Fibroblast of skin of back (primary cell): Measurements from ENCODE around the gene ACSS3. TPM values are rescaled to one million over a fixed set of nuclear protein-coding genes. Genes with fewer than 3 reads are reported as not detected.
A peak's percentile ranks its signal among the peaks of the same experiment; 100 is the strongest.
"Not testable (repeated sequence)": the region's sequence is repeated elsewhere in the genome, so short reads cannot be mapped to it uniquely, and the experiment has no call there.

ENCODE experiments used
- DNase-seq: peaks from one replicate; pipeline ENCODE4 v3.0.0-alpha.2; 2013
- polyA plus RNA-seq, 2 experiments: library from polyadenylated mRNA; unstranded; fragments of 120-200 nt; gene quantifications; one replicate each; pipeline ENCODE4 v1.2.1, GENCODE V29; 2013; ENCODE audit not compliant: insufficient read length in 2 of 2

The ACSS3 gene, protein sequence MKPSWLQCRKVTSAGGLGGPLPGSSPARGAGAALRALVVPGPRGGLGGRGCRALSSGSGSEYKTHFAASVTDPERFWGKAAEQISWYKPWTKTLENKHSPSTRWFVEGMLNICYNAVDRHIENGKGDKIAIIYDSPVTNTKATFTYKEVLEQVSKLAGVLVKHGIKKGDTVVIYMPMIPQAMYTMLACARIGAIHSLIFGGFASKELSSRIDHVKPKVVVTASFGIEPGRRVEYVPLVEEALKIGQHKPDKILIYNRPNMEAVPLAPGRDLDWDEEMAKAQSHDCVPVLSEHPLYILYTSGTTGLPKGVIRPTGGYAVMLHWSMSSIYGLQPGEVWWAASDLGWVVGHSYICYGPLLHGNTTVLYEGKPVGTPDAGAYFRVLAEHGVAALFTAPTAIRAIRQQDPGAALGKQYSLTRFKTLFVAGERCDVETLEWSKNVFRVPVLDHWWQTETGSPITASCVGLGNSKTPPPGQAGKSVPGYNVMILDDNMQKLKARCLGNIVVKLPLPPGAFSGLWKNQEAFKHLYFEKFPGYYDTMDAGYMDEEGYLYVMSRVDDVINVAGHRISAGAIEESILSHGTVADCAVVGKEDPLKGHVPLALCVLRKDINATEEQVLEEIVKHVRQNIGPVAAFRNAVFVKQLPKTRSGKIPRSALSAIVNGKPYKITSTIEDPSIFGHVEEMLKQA
- 0.78 TPM for polyA plus RNA-seq (2013, experiment 1 of 2; ENCODE audit: insufficient read length)
- polyA plus RNA-seq (2013, experiment 2 of 2; ENCODE audit: insufficient read length) = 0.76 TPM

GRCh38 chr12:81077686-81078441 lies at the start of gene ACSS3:
ACSS3 (plus strand) TSS chr12:81078079; CDS start chr12:81078121, 42 bp downstream.
- peak; percentile 40 for DNase-seq

- no peak for DNase-seq
Measured at GRCh38 chr12:81034926-81035325, 43.0 kb upstream of the ACSS3 start.

GRCh38 chr12:81039231-81039630 lies 38.6 kb upstream of the ACSS3 start:
- no peak for DNase-seq

GRCh38 chr12:81043979-81044740 lies 33.7 kb upstream of the ACSS3 start:
- no peak for DNase-seq

DNA sequence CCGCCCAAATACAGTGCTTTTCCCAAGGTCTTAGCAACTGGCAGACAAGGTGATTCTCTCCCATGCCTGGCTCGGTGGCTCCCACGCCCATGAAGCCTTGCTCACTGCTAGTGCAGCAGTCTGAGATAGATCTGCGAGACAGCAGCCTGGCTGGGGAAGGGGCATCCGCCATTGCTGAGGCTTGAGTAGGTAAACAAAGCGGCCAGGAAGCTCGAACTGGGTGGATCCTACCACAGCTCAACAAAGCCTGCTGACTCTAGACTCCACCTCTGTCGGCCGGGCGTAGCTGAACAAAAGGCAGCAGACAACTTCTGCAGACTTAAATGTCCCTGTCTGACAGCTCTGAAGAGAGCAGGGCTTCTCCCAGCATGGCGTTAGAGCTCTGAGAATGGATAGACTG lies 12.9 kb upstream of the ACSS3 start:
- not testable (repeated sequence) for DNase-seq

DNA sequence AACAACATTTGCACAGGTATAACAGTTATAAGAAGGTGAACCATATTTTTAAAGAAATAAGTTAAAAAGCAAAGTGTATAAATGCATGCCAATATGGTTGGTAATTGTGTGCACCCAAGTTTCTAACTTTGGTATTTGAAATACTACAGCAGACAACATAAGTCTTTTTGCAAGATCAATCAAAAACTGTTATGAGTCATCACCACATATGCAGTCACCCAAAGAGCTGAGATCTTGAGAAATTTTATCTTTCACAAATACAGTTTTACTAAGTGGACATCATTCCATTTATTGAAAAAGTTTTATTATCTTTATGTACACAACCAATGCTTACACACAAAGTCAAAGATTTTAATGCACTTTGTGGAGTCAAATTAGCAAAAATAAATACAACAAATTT lies 7.0 kb upstream of the ACSS3 start:
- no peak for DNase-seq

- no peak for DNase-seq
Measured at GRCh38 chr12:81075539-81075938, 2.3 kb upstream of the ACSS3 start.

DNA sequence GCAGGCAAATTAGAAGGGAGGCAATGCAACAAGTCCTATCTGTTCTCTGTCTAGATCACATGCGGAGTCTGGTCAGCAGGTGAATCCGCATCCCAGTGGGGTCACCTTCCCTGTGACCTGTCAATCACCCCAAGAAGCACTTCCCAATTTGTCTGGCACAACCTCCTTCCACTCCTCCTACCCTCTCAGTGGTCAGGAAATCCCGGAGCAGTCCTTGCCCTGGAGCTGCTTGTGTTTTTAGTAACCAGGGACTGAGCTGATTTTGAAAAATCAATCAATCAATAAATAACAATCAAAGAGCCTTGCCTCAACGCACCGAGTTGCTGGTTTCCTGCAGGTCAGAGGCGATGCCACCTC lies 572 bp upstream of the ACSS3 start:
- DNase-seq = peak; percentile 13

GRCh38 chr12:81078469-81079196 lies 754 bp downstream of the ACSS3 start:
- DNase-seq = peak; percentile 40

- no peak for DNase-seq
Measured at GRCh38 chr12:81079280-81080076, 1.6 kb downstream of the ACSS3 start.

DNA sequence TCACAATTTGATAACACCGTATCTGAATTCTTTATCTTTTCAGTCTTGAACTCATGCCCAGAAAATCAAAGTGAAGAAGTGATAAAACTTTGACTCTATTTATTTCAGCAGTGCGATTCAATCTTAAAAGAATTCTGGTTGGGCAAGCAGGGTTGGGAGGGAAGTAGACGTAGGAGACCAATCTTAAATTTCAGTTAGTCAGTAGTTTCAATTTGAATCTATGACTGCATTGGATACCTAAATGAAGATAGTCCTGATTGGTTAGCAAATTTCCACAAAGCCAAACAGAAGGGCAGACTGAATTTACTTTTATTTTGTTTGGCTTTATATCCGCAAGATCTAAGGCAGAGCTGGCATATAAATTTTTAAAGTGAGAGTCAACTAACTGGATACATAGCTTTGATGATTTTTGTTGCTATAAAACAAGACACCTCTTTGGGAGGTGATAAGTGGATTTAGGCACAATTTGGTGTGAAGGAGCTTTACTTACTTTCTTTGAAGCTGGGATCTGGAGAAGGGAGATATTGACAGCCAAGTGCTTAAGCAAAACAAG lies 2.6 kb downstream of the ACSS3 start:
- no peak for DNase-seq

GRCh38 chr12:81081726-81082125 lies 3.8 kb downstream of the ACSS3 start:
- DNase-seq = no peak

GRCh38 chr12:81083018-81083417 lies 5.1 kb downstream of the ACSS3 start:
- DNase-seq = no peak

DNA sequence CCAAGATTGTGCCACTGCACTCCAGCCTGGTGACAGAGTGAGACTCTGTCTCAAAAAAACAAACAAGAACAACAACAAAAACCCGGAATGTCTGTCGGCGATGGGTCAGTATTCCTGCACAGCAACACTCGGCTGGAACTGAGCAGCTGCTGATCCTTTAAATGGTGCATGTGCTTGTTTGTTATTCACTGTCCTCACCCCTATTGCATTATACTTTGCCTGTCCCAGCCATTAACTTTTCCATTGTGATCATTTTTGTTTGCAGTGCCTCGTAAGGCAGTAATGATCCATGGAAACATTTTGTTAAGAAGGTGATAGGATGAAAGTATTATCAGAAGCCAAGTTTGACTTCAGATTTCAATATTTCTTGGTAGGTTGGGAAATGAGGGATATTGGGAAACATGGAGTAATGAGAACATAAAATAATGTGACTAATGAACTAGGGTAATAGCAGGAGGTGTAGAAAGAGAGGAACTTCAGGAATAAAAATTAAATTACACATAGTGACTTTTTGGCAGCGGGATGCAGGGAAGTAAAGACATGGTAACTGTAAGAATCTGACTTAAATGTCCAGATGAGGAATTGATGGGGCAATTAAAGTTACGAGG lies 6.1 kb downstream of the ACSS3 start:
- no peak for DNase-seq

- peak; percentile 7 for DNase-seq
Measured at GRCh38 chr12:81084811-81085350, 7.0 kb downstream of the ACSS3 start.

DNA sequence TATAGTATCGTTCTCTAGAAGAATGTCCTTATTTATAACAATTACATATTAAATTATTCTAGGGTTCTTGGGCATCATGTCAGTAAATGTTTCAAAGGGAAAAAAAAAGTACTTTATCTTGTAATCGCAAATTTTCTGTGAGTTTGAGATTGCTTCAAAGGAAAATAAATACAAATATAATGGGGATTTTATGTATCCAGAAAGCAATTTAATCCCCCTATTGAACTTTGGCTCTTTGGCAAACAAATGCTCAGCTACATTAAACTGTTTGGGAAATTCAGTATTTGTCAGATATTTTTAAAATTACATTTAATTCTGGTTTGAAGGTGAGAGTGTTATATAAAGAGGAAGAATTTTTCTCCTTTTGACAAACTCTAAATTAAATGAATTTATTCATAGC lies 8.0 kb downstream of the ACSS3 start:
- DNase-seq = no peak

- DNase-seq = no peak
Measured at GRCh38 chr12:81086342-81086741, 8.5 kb downstream of the ACSS3 start.

GRCh38 chr12:81088221-81088620 lies 10.3 kb downstream of the ACSS3 start:
- no peak for DNase-seq

GRCh38 chr12:81089412-81089811 lies 11.5 kb downstream of the ACSS3 start:
- DNase-seq = no peak

- DNase-seq = no peak
Measured at GRCh38 chr12:81092053-81092452, 14.2 kb downstream of the ACSS3 start.
